Nephron (organoid): ENCODE results near the gene CACNA1C.
"Not testable (repeated sequence)": the region's sequence is repeated elsewhere in the genome, so short reads cannot be mapped to it uniquely, and the experiment has no call there.

Experiments used
- H3K27ac Mint-ChIP-seq, 3 experiments: 2 replicates each; pipeline ENCODE4 v1.8.0; 2020; ENCODE audit warnings: mixed read lengths in 3 of 3, mild to moderate bottlenecking in 2 of 3, moderate library complexity in 1 of 3
- H3K27me3 Mint-ChIP-seq: 2 replicates; pipeline ENCODE4 v1.8.0; 2021; ENCODE audit warnings: low read depth, mild to moderate bottlenecking, moderate library complexity, mixed read lengths
- H3K36me3 Mint-ChIP-seq: 2 replicates; pipeline ENCODE4 v1.8.0; 2020; ENCODE audit warnings: low read depth, mixed read lengths
- H3K4me1 Mint-ChIP-seq: 2 replicates; pipeline ENCODE4 v1.8.0; 2020; ENCODE audit warnings: mixed read lengths
- H3K4me3 Mint-ChIP-seq, 3 experiments: 2 replicates each; pipeline ENCODE4 v1.8.0; 2020; ENCODE audit warnings: mild to moderate bottlenecking in 3 of 3, mixed read lengths in 3 of 3, moderate library complexity in 2 of 3
- H3K9me3 Mint-ChIP-seq: 2 replicates; pipeline ENCODE4 v1.8.0; 2020; ENCODE audit warnings: mixed read lengths
- TF ChIP-seq, protein P1 (sequence below), 3 experiments: fragments of 200-600 bp; sonication (generic); IDR thresholded peaks; one replicate each; pipeline ENCODE4 v1.5.0; 2021; ENCODE audit warnings: antibody characterized with exemption in 3 of 3; ENCODE audit not compliant: unreplicated experiment in 3 of 3

CACNA1C gene

DNA sequence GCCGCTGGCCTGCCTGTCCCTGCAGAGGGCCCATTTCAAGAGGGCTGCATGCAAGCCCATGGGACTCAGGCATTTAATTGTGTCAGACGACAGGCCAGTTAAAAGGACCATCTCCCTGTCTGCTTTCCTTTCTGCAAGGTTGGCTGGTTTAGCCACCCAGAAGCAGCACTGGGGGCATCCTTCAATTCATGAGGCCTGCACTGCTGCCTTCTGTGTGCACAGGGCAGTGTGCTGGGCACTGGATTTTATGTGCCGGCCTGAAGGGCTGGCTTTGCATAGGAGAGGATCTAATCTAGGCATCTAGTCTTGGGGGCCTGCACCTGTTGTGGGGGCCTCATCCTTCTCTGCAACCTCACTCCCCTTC, 627.9 kb downstream of the CACNA1C start:
- peaks cover 9% of the 10 kb centered on the region for H3K36me3 Mint-ChIP-seq
- H3K9me3 Mint-ChIP-seq = no peaks in the 10 kb centered on the region
- H3K4me1 Mint-ChIP-seq = peaks cover 5% of the 10 kb centered on the region
- H3K27ac Mint-ChIP-seq = no peak overlapping the region
- H3K27me3 Mint-ChIP-seq = no peaks in the 10 kb centered on the region
- TF ChIP-seq, protein P1, sequence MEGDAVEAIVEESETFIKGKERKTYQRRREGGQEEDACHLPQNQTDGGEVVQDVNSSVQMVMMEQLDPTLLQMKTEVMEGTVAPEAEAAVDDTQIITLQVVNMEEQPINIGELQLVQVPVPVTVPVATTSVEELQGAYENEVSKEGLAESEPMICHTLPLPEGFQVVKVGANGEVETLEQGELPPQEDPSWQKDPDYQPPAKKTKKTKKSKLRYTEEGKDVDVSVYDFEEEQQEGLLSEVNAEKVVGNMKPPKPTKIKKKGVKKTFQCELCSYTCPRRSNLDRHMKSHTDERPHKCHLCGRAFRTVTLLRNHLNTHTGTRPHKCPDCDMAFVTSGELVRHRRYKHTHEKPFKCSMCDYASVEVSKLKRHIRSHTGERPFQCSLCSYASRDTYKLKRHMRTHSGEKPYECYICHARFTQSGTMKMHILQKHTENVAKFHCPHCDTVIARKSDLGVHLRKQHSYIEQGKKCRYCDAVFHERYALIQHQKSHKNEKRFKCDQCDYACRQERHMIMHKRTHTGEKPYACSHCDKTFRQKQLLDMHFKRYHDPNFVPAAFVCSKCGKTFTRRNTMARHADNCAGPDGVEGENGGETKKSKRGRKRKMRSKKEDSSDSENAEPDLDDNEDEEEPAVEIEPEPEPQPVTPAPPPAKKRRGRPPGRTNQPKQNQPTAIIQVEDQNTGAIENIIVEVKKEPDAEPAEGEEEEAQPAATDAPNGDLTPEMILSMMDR (IDR thresholded peaks at IDR 0.05; ENCODE audit: unreplicated experiment in 3 of 3) = no peak
- no peak overlapping the region for H3K4me3 Mint-ChIP-seq

DNA sequence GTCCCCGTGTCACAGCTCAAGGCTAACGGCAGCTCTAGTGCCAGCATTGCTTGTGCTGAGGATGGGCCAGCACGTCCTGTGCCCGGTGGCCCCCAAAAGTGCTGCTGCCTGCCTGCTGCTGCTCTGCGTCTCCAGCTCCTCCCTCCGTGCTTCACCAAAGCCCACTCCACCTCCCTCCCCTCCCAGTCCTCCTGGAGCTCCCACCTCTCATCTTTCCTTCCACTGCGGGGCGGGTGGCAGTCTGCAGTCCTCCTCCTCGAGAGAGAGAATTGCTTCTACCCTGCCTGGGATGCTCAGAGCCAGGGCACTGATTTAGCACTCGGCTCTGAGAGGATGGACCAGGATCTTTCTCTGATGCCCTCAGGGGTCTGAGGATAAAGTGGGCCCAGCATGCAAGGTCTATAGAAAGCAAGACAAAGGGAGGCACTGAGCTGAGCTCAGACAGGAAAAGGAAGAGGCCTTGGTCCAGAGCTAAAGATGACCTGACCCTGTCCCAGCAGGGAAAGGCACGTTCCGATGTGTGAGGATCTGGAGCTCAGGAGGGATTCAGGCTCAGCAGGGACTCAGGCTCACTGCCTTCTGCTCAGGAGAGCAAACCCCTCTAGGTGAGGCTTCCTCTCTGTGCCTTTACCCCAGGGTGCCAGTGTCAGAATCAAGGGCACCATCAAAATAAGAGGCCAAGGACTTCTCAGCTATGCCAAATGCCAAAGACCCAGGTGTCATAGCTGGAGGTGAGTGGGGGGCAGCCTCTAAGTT, 628.8 kb downstream of the CACNA1C start:
- Mint-ChIP-seq H3K36me3 (peaks cover 9% of the 10 kb centered on the region), H3K4me3 (no peak overlapping the region), H3K27me3 (no peaks in the 10 kb centered on the region), H3K9me3 (no peaks in the 10 kb centered on the region), H3K4me1 (peaks cover 5% of the 10 kb centered on the region), H3K27ac (peak overlapping the region in 1 of 3 experiments; percentile 26)
- TF ChIP-seq, protein P1 (IDR thresholded peaks at IDR 0.05; ENCODE audit: unreplicated experiment in 3 of 3) = no peak

DNA sequence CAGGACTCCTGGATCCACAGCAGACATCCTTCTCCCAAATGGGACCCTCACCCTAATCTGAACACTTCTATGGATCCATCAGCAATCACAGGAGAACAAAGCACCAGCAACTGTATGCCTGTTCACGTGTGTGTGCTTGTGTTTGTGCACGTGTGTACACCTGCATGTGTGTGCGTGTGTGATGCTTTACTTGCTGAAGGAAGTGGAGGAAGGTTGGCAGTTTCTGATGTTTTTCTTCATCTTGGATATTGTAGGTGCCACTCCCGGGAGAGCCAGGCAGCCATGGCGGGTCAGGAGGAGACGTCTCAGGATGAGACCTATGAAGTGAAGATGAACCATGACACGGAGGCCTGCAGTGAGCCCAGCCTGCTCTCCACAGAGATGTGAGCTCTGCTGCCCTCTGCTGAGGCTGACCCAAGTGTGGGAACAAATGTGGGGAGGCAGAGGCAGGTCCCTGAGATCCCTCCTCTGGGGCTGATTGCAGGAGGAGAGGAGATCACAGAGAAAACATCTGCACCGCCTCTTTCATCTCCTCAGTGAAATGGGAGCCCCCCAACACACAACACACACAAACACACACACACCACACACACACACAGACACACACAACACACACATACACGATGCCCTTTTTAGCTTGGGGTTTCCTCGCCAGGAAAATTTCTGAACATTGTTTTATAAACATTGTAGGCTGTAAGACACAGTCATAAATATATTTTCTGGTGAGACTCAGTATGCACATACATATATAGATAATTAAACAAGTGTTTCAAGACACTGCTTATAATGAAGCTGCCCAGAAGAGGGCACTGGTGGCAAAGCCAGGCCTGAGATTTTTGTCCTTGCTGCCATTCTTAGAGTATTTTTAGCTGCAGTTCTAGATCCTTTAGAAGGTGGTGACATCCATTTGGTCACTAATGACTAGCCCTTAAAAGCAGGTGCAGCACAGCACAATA, 629.8 kb downstream of the CACNA1C start:
- Mint-ChIP-seq H3K36me3 (peaks cover 9% of the 10 kb centered on the region), H3K4me1 (peaks cover 5% of the 10 kb centered on the region), H3K27me3 (no peaks in the 10 kb centered on the region), H3K4me3 (no peak overlapping the region), H3K27ac (peak overlapping the region; percentile 6 to 60 (median 25)), H3K9me3 (no peaks in the 10 kb centered on the region)
- TF ChIP-seq, protein P1 (IDR thresholded peaks at IDR 0.05; ENCODE audit: unreplicated experiment in 3 of 3) = peak; percentile 42 to 53 (median 51)

DNA sequence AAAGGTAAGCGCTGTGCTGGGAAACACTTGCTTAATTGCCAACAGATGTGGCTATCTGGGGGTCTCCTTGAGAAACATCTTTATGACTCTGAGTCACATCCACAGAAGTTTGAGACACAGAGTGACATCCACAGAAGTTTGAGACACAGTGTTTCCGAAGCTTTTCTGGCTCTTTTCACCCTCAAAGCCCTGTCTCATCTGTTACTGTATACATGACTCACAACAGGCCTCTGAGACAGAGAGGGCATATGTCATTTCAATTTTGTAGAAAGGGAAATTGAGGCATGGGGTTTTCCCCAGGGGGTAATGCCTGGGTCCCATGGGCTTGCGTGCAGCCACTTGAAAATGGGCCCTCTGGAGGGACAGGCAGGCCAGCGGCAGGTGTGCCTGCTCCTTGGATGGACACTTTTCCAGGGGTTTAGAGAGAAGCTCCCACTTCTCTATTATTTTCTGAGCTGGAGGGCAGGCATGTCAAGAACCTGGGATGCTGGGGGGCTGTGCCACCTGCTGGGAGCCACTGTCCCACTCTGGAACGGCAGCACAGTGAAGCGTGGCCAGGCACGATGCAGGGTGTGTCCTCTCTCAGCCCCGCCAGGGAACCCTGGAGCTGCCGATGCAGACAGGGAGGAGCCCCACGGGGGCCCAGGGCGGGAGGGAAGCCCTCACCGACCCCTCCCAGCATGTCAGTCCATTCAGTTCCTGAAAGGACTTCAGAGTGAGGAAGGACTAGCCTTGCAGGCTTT, 630.7 kb downstream of the CACNA1C start:
- no peaks in the 10 kb centered on the region for H3K27me3 Mint-ChIP-seq
- TF ChIP-seq, protein P1 (IDR thresholded peaks at IDR 0.05; ENCODE audit: unreplicated experiment in 3 of 3) = peak in 1 of 3 experiments; percentile 7
- peaks cover 9% of the 10 kb centered on the region for H3K36me3 Mint-ChIP-seq
- no peak overlapping the region for H3K4me3 Mint-ChIP-seq
- peaks cover 5% of the 10 kb centered on the region for H3K4me1 Mint-ChIP-seq
- no peak overlapping the region for H3K27ac Mint-ChIP-seq
- no peaks in the 10 kb centered on the region for H3K9me3 Mint-ChIP-seq

DNA sequence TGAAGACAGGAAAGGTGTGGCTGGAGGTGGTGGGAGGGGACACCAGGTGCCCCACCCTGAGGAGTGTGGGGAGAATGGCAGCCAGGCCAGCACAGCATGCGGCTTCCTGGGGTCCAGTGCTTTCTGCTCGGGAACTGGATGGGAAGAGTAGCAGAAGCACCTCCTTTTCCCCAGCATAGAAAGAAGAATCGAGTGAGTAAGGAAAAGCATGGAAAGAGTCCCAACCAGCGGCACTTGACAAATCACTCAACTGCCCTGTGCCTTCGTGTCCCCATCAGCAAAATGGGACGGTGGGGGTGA, 631.2 kb downstream of the CACNA1C start:
- not testable (repeated sequence) for H3K27me3 Mint-ChIP-seq, H3K4me3 Mint-ChIP-seq

DNA sequence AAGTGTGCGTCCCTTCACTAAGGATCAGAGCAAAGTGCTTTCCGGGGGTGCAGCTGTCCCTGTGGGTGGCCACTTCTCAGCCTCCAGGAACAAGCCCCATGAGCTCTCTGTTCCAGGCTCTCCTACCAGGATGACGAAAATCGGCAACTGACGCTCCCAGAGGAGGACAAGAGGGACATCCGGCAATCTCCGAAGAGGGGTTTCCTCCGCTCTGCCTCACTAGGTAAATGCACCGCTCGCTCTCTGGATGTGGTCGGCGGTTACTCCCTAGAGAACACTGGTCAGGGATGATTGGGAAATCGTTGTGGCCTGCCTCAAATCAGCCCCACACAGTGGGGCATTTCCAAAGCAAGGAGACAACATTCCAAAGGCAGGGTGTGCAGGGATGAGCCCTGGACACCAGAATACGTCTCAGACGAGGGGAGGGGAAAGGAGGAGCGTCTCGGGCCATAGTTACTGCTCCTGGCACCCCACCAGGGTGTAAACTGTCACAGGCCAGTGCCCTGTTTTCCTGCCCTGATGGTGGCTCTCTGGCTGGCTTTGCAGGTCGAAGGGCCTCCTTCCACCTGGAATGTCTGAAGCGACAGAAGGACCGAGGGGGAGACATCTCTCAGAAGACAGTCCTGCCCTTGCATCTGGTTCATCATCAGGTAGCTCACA, 633.0 kb downstream of the CACNA1C start:
- H3K36me3 Mint-ChIP-seq, H3K27ac Mint-ChIP-seq, H3K4me3 Mint-ChIP-seq, H3K4me1 Mint-ChIP-seq, H3K9me3 Mint-ChIP-seq: not testable (repeated sequence)
- H3K27me3 Mint-ChIP-seq = peaks cover 12% of the 10 kb centered on the region

More for the DNA sequence above, 631.2 kb downstream of the CACNA1C start:
- H3K36me3 Mint-ChIP-seq, H3K9me3 Mint-ChIP-seq, H3K27ac Mint-ChIP-seq, H3K4me1 Mint-ChIP-seq: not testable (repeated sequence)
